ENCODE measurements around the gene ECM1. TPM values are rescaled to one million over a fixed set of nuclear protein-coding genes. Genes with fewer than 3 reads are reported as not detected.

ECM1 gene
- total RNA-seq, 1 experiment from 2014 or later, result 1.4 TPM

- Histone ChIP-seq H3T11ph (ENCODE audit: low read length) (no peak overlapping the region), H3K18ac (ENCODE audit: insufficient read length, low read depth, low read length) (no peak overlapping the region), H3K9me3 (ENCODE audit: control insufficient read depth, low read depth, low read length) (no peaks in the 10 kb centered on the region), H3K79me2 (ENCODE audit: insufficient read depth, low read length) (no peaks in the 10 kb centered on the region), H3K14ac (ENCODE audit: insufficient read depth, low read length) (no peak overlapping the region), H3K23ac (ENCODE audit: insufficient read length, low read depth, low read length) (no peak overlapping the region), H3K23me2 (ENCODE audit: insufficient read length, low read depth, low read length, poor library complexity, severe bottlenecking) (peaks cover 10% of the 10 kb centered on the region), H3K27ac (ENCODE audit: insufficient read length, low read depth, low read length) (no peak overlapping the region), H3K56ac (ENCODE audit: insufficient read length, low read depth, low read length) (no peak overlapping the region), H3K9ac (ENCODE audit: extremely low read depth, insufficient read length, low read length) (no peak overlapping the region), H2BK20ac (ENCODE audit: low read depth, low read length, poor library complexity, severe bottlenecking) (no peak overlapping the region), H3K27me3 (ENCODE audit: insufficient read depth, low read length) (peaks cover 3% of the 10 kb centered on the region; the same call in 1 of the 2 replicates), H3K4me1 (ENCODE audit: insufficient read depth, low read length) (0 out of 2 replicates have a peak, but pooled peaks cover 3% of the 10 kb centered on the region), H3K4me2 (ENCODE audit: insufficient read depth, insufficient read length, low read length) (peak overlapping the region; percentile 48), H4K8ac (replicated peaks; ENCODE audit: insufficient read length, low read depth, low read length) (no peak overlapping the region), H4K91ac (ENCODE audit: insufficient read length, low read depth, low read length) (no peak overlapping the region), H2AFZ (ENCODE audit: low read length) (no peak overlapping the region), H3K79me1 (ENCODE audit: insufficient read depth, low read depth, low read length, poor library complexity, severe bottlenecking) (no peaks in the 10 kb centered on the region), H2BK15ac (ENCODE audit: low read depth, low read length) (no peak overlapping the region), H3K4ac (ENCODE audit: low read depth, low read length) (no peak overlapping the region), H2BK5ac (ENCODE audit: insufficient read length, low read length) (no peak overlapping the region), H4K20me1 (ENCODE audit: control insufficient read depth, insufficient read depth, insufficient read length) (no peaks in the 10 kb centered on the region), H2AK5ac (ENCODE audit: insufficient read length, low read length) (no peak overlapping the region), H2BK12ac (ENCODE audit: insufficient read length, low read depth, low read length) (no peak overlapping the region), H2BK120ac (ENCODE audit: low read depth, low read length, poor library complexity, severe bottlenecking) (no peak overlapping the region), H4K5ac (ENCODE audit: insufficient read length, low read depth, low read length) (no peak overlapping the region)
- Mint-ChIP-seq H3K27me3 (ENCODE audit: low read depth) (peaks cover 39% of the 10 kb centered on the region), H3K4me3 (peak overlapping the region in 1 of 2 experiments; percentile 87; a peak in 2 of 5 replicates), H3K4me1 (peaks cover 16 to 28% of the 10 kb centered on the region in 2 experiments), H3K36me3 (ENCODE audit: insufficient read depth in 1 of 3, low read depth in 3 of 3) (peaks cover 2 to 4% (median 2%) of the 10 kb centered on the region in 3 experiments; a peak in 6 of 7 replicates), H3K27ac (no peak overlapping the region), H3K9me3 (no peaks in the 10 kb centered on the region)
- WGBS (ENCODE audit: extremely low coverage, insufficient read length, low lambda C conversion rate), result no CpG with 5 or more reads among the region's 22 CpGs
- TF ChIP-seq, protein P1, sequence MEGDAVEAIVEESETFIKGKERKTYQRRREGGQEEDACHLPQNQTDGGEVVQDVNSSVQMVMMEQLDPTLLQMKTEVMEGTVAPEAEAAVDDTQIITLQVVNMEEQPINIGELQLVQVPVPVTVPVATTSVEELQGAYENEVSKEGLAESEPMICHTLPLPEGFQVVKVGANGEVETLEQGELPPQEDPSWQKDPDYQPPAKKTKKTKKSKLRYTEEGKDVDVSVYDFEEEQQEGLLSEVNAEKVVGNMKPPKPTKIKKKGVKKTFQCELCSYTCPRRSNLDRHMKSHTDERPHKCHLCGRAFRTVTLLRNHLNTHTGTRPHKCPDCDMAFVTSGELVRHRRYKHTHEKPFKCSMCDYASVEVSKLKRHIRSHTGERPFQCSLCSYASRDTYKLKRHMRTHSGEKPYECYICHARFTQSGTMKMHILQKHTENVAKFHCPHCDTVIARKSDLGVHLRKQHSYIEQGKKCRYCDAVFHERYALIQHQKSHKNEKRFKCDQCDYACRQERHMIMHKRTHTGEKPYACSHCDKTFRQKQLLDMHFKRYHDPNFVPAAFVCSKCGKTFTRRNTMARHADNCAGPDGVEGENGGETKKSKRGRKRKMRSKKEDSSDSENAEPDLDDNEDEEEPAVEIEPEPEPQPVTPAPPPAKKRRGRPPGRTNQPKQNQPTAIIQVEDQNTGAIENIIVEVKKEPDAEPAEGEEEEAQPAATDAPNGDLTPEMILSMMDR (conservative IDR thresholded peaks at IDR 0.05), result no peak
- peak; percentile 34 for DNase-seq
Observed at GRCh38 chr1:150550222-150551050, 42.5 kb downstream of the ECM1 start.

Measured in H9 (cell line).